ENCODE data around the gene FBXL4.

Gene FBXL4

GRCh38 chr6:98821756-98822405 lies 125.9 kb downstream of the FBXL4 start:
- Histone ChIP-seq H3K9ac (ENCODE audit: low read depth, low read length) (no peak overlapping the region), H3K9me3 (replicated peaks; ENCODE audit: low read length) (no peaks in the 10 kb centered on the region), H3K4me2 (ENCODE audit: low read length) (no peak overlapping the region), H3K4me3 (ENCODE audit: low read length) (no peak overlapping the region), H3K27me3 (ENCODE audit: control insufficient read depth, insufficient read depth, low read length) (peaks cover 86% of the 10 kb centered on the region), H3K4me1 (ENCODE audit: control insufficient read depth, insufficient read depth, low read length) (peaks cover 12% of the 10 kb centered on the region), H3K36me3 (ENCODE audit: insufficient read depth, low read length) (no peaks in the 10 kb centered on the region)

Measured in skeletal muscle satellite cell (primary cell).